ENCODE measurements around the gene SLC13A2.

SLC13A2 gene

GRCh38 chr17:28547096-28547622 is 73.7 kb downstream of the SLC13A2 start:
- no peak for DNase-seq (ENCODE audit: low read depth, low spot score)
- no peak overlapping the region for H3K4me3 ChIP-seq (ENCODE audit: low read length)
